MCF 10A (cell line): ENCODE data around the gene FAM161A. TPM values are rescaled to one million over a fixed set of nuclear protein-coding genes. Genes with fewer than 3 reads are reported as not detected.
"Not testable (repeated sequence)": the region's sequence is repeated elsewhere in the genome, so short reads cannot be mapped to it uniquely, and the experiment has no call there.

Experiments used
- BruUV-seq: library from RNA; stranded (reverse); fragments of 400-500 nt; replicated peaks from 2 replicates; lab custom pipeline; 2021; lab: Mats Ljungman, UMichigan
- CTCF ChIA-PET: fragments of 300-600 bp; sonication (Branson Sonifier 250); formaldehyde crosslinking; extraction: SDS; loops from one replicate; lab custom pipeline; 2021; ENCODE audit warnings: antibody characterized with exemption, inconsistent platforms; lab: Yijun Ruan, JAX
- POLR2A ChIA-PET: fragments of 300-600, 350-650 bp; sonication (Branson Sonifier 250); formaldehyde crosslinking; extraction: SDS; loops from one replicate; lab custom pipeline; 2020; ENCODE audit warnings: antibody characterized with exemption, inconsistent platforms; lab: Yijun Ruan, JAX
- DNase-seq: peaks from one replicate; pipeline ENCODE4 v3.0.0-alpha.2; 2018; ENCODE audit not compliant: unreplicated experiment
- H3K27ac Mint-ChIP-seq: one replicate; pipeline ENCODE4 v1.8.0; 2022; ENCODE audit warnings: mild to moderate bottlenecking, low read depth, mixed read lengths; ENCODE audit not compliant: unreplicated experiment
- H3K27me3 Mint-ChIP-seq: one replicate; pipeline ENCODE4 v1.8.0; 2022; ENCODE audit warnings: mixed read lengths; ENCODE audit not compliant: insufficient read depth, unreplicated experiment
- H3K36me3 Mint-ChIP-seq: one replicate; pipeline ENCODE4 v1.8.0; 2022; ENCODE audit warnings: mild to moderate bottlenecking, moderate library complexity, mixed read lengths; ENCODE audit not compliant: insufficient read depth, unreplicated experiment
- H3K4me1 Mint-ChIP-seq: one replicate; pipeline ENCODE4 v1.8.0; 2022; ENCODE audit warnings: mixed read lengths; ENCODE audit not compliant: insufficient read depth, unreplicated experiment
- H3K4me3 Mint-ChIP-seq: one replicate; pipeline ENCODE4 v1.8.0; 2022; ENCODE audit warnings: mild to moderate bottlenecking, moderate library complexity, mixed read lengths; ENCODE audit not compliant: unreplicated experiment
- H3K9me3 Mint-ChIP-seq: one replicate; pipeline ENCODE4 v1.8.0; 2022; ENCODE audit warnings: mixed read lengths; ENCODE audit not compliant: unreplicated experiment
- intact Hi-C: fragments of 100-400 bp; cut with micrococcal nuclease; formaldehyde crosslinking; loops from 2 replicates; pipeline ENCODE4 v1.14.1; 2022
- total RNA-seq: library from RNA; stranded (reverse); gene quantifications from 2 replicates; pipeline ENCODE4 v1.2.3, GENCODE V29; 2022
- TF ChIP-seq, protein P1 (sequence below): fragments of 200-600 bp; IDR thresholded peaks from one replicate; pipeline ENCODE4 v1.8.0; 2022; ENCODE audit warnings: antibody characterized with exemption, mild to moderate bottlenecking; ENCODE audit not compliant: unreplicated experiment

The FAM161A gene
- total RNA-seq, 1 experiment from 2014 or later = 1.7 TPM

DNA sequence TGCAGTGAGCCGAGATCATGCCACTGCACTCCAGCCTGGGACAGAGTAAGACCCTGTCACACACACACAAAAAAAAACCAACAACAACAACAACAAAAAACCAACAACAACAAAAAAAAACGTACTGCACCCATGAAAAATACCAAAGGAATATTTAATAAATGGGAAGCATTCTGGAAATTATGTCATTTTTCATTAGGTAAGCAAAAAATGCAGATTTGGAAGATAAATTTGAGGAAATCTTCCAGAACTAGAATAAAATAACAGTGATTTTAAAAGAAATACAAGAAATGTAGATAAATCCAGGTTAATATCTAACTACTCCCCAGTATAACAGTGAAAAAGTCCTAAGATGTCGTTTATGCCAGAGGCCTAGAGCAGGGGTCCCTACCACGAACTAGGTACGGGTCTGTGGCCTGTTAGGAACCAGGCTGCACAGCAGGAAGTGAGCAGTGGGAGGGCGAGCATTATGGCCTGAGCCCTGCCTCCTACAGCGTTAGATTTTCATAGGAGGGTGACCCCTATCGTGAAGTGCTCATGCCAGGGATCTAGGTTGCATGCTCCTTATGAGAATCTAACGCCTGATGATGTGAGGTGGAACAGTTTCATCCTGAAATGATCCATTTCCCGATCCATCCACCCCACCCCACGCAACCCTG, 21.5 kb downstream of the FAM161A start:
- DNase-seq = no peak
- Mint-ChIP-seq H3K36me3 (peaks cover 5% of the 10 kb centered on the region), H3K27me3 (no peaks in the 10 kb centered on the region), H3K4me3 (no peak overlapping the region), H3K4me1 (no peaks in the 10 kb centered on the region), H3K27ac (no peak overlapping the region), H3K9me3 (no peaks in the 10 kb centered on the region)
- POLR2A ChIA-PET = no interaction called here
- TF ChIP-seq, protein P1, sequence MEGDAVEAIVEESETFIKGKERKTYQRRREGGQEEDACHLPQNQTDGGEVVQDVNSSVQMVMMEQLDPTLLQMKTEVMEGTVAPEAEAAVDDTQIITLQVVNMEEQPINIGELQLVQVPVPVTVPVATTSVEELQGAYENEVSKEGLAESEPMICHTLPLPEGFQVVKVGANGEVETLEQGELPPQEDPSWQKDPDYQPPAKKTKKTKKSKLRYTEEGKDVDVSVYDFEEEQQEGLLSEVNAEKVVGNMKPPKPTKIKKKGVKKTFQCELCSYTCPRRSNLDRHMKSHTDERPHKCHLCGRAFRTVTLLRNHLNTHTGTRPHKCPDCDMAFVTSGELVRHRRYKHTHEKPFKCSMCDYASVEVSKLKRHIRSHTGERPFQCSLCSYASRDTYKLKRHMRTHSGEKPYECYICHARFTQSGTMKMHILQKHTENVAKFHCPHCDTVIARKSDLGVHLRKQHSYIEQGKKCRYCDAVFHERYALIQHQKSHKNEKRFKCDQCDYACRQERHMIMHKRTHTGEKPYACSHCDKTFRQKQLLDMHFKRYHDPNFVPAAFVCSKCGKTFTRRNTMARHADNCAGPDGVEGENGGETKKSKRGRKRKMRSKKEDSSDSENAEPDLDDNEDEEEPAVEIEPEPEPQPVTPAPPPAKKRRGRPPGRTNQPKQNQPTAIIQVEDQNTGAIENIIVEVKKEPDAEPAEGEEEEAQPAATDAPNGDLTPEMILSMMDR = no peak
- intact Hi-C loops = no loop called here
- no TSS peak for BruUV-seq
- CTCF ChIA-PET = no interaction called here

DNA sequence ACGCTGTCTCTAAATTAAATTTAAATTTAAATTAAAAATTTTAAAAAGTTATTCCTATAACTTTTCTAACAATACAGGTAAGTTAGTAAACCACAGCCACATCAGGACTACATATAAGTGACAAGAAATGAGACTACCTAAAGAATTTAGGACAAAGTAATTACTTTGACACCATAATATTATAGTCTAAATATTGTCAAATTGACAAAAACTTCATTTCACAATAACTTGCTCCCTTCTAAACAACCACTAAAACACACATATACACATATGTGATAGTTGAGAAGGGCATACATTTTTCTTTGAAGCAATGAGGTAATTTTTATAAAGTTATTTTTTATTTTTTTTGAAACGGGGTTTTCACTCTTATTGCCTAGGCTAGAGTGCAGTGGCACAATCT, 31.6 kb downstream of the FAM161A start:
- no peak overlapping the region for H3K4me3 Mint-ChIP-seq
- H3K4me1 Mint-ChIP-seq = no peaks in the 10 kb centered on the region
- TF ChIP-seq, protein P1 = no peak
- H3K27ac Mint-ChIP-seq = no peak overlapping the region
- no TSS peak for BruUV-seq
- intact Hi-C loops = no loop called here
- no peaks in the 10 kb centered on the region for H3K36me3 Mint-ChIP-seq
- no peak for DNase-seq
- CTCF ChIA-PET = interaction anchor here (0.6 kb wide), 1 partner anchor 119 kb away, joined by 3 read pairs; no protein-coding TSS in a partner anchor
- H3K27me3 Mint-ChIP-seq = no peaks in the 10 kb centered on the region
- POLR2A ChIA-PET = no interaction called here
- no peaks in the 10 kb centered on the region for H3K9me3 Mint-ChIP-seq

DNA sequence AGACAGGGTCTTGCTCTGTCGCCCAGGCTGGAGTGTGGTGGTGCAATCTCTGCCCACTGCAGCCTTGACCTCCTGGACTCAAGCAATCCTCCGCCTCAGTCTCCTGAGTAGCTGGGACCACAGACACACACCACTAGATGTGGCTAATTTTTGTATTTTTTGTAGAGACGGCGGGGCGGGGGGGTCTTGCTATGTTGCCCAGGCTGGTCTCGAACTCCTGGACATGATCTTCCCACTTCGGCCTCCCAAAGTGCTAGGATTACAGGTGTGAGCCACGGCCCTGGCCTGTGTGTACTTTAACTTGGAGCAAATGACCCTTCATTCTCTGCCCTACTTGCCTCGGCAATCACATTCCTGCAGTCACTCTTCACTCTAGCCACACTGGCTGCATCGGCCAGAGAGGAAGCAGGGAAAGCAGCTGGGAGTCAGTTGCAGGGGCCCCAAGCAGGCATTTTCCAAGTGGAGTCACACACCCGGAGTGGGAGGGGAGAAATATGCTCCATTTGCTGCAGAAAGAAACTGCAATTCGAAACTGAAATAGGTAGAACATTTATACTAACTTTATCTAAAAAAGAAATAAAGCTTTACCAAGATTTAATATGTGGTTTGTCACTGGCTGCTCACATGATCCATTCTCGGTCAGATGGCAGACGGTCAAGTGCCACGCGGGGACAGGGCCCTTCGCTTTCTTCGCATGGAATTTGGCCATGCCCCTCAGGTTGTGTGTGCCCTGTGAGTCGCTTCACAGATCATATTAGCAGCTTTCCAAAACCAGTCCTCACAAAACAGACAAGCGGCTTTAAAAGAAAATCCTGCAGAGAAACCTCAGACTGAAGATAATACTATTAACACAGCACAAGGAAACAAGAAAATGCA, 37.1 kb downstream of the FAM161A start:
- H3K4me1 Mint-ChIP-seq = no peaks in the 10 kb centered on the region
- H3K9me3 Mint-ChIP-seq = no peaks in the 10 kb centered on the region
- CTCF ChIA-PET = interaction anchor here (0.6 kb wide), 1 partner anchor 148 kb away, joined by 3 read pairs; no protein-coding TSS in a partner anchor
- no TSS peak for BruUV-seq
- DNase-seq = no peak
- TF ChIP-seq, protein P1 = no peak
- H3K27ac Mint-ChIP-seq = no peak overlapping the region
- H3K36me3 Mint-ChIP-seq = no peaks in the 10 kb centered on the region
- peaks cover 34% of the 10 kb centered on the region for H3K27me3 Mint-ChIP-seq
- H3K4me3 Mint-ChIP-seq = no peak overlapping the region
- POLR2A ChIA-PET = interaction anchor here (0.6 kb wide), 1 partner anchor 220 kb away, joined by 3 read pairs; no protein-coding TSS in a partner anchor
- intact Hi-C loops = no loop called here

DNA sequence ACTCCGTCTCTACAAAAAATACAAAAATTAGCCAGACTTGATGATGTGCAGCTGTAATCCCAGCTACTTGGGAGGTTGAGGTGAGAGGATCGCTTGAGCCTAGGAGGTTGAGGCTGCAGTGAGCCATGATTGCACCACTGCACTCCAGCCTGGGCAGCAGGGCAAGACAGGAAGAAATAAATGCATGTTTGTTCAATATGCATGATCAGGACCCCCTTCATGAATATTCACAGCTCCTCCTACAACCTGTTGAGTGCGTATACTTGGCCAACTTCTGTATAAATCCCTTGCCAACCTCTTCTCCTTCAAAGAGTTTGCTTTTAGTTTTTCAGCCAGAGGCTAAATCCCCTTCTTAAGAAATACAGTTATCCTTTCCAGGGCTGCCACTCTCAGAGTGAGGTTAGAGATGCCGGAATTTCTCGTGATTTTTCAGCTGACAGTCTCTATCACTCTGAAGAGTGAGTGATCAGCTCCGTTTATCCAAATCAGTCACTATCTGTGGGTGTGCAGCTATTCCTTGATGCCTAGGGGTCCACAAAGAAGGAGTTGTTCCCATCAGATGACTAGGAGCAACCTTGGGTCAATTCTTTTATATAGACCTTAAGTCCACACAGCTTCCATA, 39.2 kb downstream of the FAM161A start:
- DNase-seq = no peak
- TF ChIP-seq, protein P1 = no peak
- Mint-ChIP-seq H3K27me3 (peaks cover 34% of the 10 kb centered on the region), H3K36me3 (no peaks in the 10 kb centered on the region), H3K4me1 (no peaks in the 10 kb centered on the region), H3K4me3 (no peak overlapping the region), H3K27ac (no peak overlapping the region), H3K9me3 (no peaks in the 10 kb centered on the region)
- ChIA-PET CTCF (interaction anchor here (0.6 to 1.1 kb wide), 2 partner anchors 22 to 579 kb away, joined by 4 to 6 read pairs; no protein-coding TSS in a partner anchor), POLR2A (no interaction called here)
- intact Hi-C loops = no loop called here
- BruUV-seq = no TSS peak

DNA sequence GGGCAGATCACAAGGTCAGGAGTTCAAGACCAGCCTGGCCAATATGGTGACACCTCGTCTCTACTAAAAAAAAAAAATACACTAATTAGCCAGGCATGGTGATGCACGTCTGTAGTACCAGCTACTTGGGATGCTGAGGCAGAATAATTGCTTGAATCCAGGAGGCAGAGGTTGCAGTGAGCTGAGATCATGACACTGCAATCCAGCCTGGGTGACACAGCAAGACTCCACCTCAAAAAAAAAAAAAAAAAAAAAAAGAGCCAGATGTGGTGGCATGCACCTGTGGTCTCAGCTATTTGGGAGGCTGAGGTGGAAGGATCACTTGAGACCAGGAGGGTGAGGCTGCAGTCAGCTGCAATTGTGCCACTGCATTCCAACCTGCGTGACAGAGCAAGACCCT, 40.5 kb downstream of the FAM161A start:
- BruUV-seq, H3K9me3 Mint-ChIP-seq, DNase-seq, H3K36me3 Mint-ChIP-seq, intact Hi-C loops, H3K4me1 Mint-ChIP-seq, H3K27ac Mint-ChIP-seq, H3K4me3 Mint-ChIP-seq: not testable (repeated sequence)
- ChIA-PET CTCF (interaction anchor here (0.6 to 1.1 kb wide), 2 partner anchors 21 to 28 kb away, joined by 4 read pairs; no protein-coding TSS in a partner anchor), POLR2A (interaction anchor here (0.5 kb wide), 1 partner anchor 103 kb away, joined by 3 read pairs; no protein-coding TSS in a partner anchor)
- H3K27me3 Mint-ChIP-seq = peaks cover 34% of the 10 kb centered on the region
